K562 (cell line): ENCODE results near the gene HMCN1. TPM values are rescaled to one million over a fixed set of nuclear protein-coding genes. Genes with fewer than 3 reads are reported as not detected.

ENCODE experiments used
- ARHGAP35 ChIP-seq: fragments of 450-650 bp; IDR thresholded peaks from 2 replicates; pipeline ENCODE4 v1.6.1; 2018; ENCODE audit not compliant: partially characterized antibody
- DIDO1 ChIP-seq: fragments of 450-650 bp; IDR thresholded peaks from 2 replicates; pipeline ENCODE4 v1.6.1; 2016; ENCODE audit warnings: low read depth, missing biosample characterization, missing genetic modification characterization
- EP300 ChIP-seq: IDR thresholded peaks from 2 replicates; pipeline ENCODE4 v1.6.1; 2012; ENCODE audit warnings: low read length, improper control_type of control experiment
- FOXA3 ChIP-seq, 2 experiments: fragments of 450-650 bp in 1 of 2; sonication (generic) in 1 of 2; formaldehyde crosslinking; IDR thresholded peaks in 1 of 2; conservative IDR thresholded peaks in 1 of 2; 2 replicates each; pipeline versions ENCODE4 v1.4.0 to v1.8.0; 2020 to 2022; ENCODE audit warnings: mild to moderate bottlenecking in 2 of 2, missing genetic modification reagents in 1 of 2
- GATAD2A ChIP-seq: fragments of 450-650 bp; IDR thresholded peaks from 2 replicates; pipeline ENCODE4 v1.6.1; 2017
- GTF2E2 ChIP-seq: fragments of 200-800 bp; sonication (Bioruptor generic); IDR thresholded peaks from 2 replicates; pipeline ENCODE4 v1.6.1; 2016; ENCODE audit warnings: missing genetic modification characterization, missing compliant biosample characterization
- HDAC3 ChIP-seq: fragments of 450-650 bp; IDR thresholded peaks from 2 replicates; pipeline ENCODE4 v1.6.1; 2018; ENCODE audit warnings: borderline replicate concordance, mild to moderate bottlenecking, moderate library complexity; ENCODE audit not compliant: partially characterized antibody
- L3MBTL2 ChIP-seq: fragments of 450-650 bp; IDR thresholded peaks from 2 replicates; pipeline ENCODE4 v1.6.1; 2016; ENCODE audit warnings: mild to moderate bottlenecking, moderate library complexity
- NELFE ChIP-seq: IDR thresholded peaks from 2 replicates; pipeline ENCODE4 v1.6.1; 2011; ENCODE audit warnings: mild to moderate bottlenecking; ENCODE audit not compliant: insufficient read depth, insufficient read length
- POLR2A ChIP-seq: fragments of 450-650 bp; conservative IDR thresholded peaks from 2 replicates; pipeline ENCODE4 v1.6.1; 2016
- POLR2AphosphoS2 ChIP-seq: IDR thresholded peaks from 2 replicates; pipeline ENCODE4 v1.6.1; 2012; ENCODE audit warnings: low read length, improper control_type of control experiment
- RBM14 ChIP-seq: fragments of 200-400 bp; formaldehyde crosslinking; IDR thresholded peaks from 2 replicates; pipeline ENCODE4 v1.6.1; 2018; ENCODE audit warnings: low read depth, mild to moderate bottlenecking, low read length, moderate library complexity, borderline replicate concordance; ENCODE audit not compliant: insufficient read depth
- RBM25 ChIP-seq: fragments of 200-400 bp; formaldehyde crosslinking; IDR thresholded peaks from 2 replicates; pipeline ENCODE4 v1.6.1; 2018; ENCODE audit warnings: low read length, low read depth, moderate library complexity; ENCODE audit not compliant: severe bottlenecking
- SMAD1 ChIP-seq: fragments of 150-350 bp; IDR thresholded peaks from 2 replicates; pipeline ENCODE4 v1.6.1; 2014; ENCODE audit warnings: low read length, low read depth; ENCODE audit not compliant: partially characterized antibody
- U2AF1 ChIP-seq: fragments of 200-400 bp; formaldehyde crosslinking; optimal IDR thresholded peaks from 2 replicates; pipeline ENCODE3; 2017; ENCODE audit warnings: mild to moderate bottlenecking, low read depth, low read length, moderate library complexity
- polyA plus RNA-seq, 8 experiments: library from polyadenylated mRNA; depleted of rRNA in 4 of 8; stranded (reverse) in 5 of 8; unstranded in 3 of 8; fragments of >200 nt; fragmentation: Nextera tagmentation in 2 of 8; fragmentation: Illumina TruSeq in 1 of 8; extraction: Ambion mirVana in 2 of 8; extraction: Trizol in 1 of 8; gene quantifications; 2 replicates each; pipeline versions ENCODE4 v1.2.1 to v1.2.3, GENCODE V29; 2011 to 2014; ENCODE audit warnings: inconsistent platforms in 1 of 8, missing spikeins in 1 of 8
- total RNA-seq, 7 experiments: library from RNA; depleted of rRNA in 6 of 7; stranded (reverse); fragments of >200 nt in 6 of 7; fragmentation: Illumina TruSeq in 2 of 7; extraction: Trizol in 2 of 7; gene quantifications; 2 replicates each; pipeline versions ENCODE4 v1.2.1 to v1.2.3, GENCODE V29; 2011 to 2021; ENCODE audit warnings: low replicate concordance in 1 of 7
- TF ChIP-seq, protein P1 (sequence below): sonication (generic); formaldehyde crosslinking; IDR thresholded peaks from 2 replicates; pipeline ENCODE4 v1.8.0; 2022; ENCODE audit warnings: mild to moderate bottlenecking, missing genetic modification reagents
- TF ChIP-seq, protein P2 (sequence below): fragments of 250-450 bp; sonication (Bioruptor Pico); IDR thresholded peaks from 2 replicates; pipeline ENCODE4 v1.4.0; 2020; ENCODE audit warnings: mild to moderate bottlenecking, moderate library complexity
- TF ChIP-seq, protein P3 (sequence below): sonication (generic); formaldehyde crosslinking; IDR thresholded peaks from 2 replicates; pipeline ENCODE4 v1.8.1; 2023; ENCODE audit warnings: mild to moderate bottlenecking, missing genetic modification reagents

HMCN1 gene
- total and polyA plus RNA-seq, 9 of the 15 experiments (the other 6 are each of a cell fraction or from before 2014, with no cell fraction given), result 0.07 to 0.36 (median 0.21) TPM

DNA sequence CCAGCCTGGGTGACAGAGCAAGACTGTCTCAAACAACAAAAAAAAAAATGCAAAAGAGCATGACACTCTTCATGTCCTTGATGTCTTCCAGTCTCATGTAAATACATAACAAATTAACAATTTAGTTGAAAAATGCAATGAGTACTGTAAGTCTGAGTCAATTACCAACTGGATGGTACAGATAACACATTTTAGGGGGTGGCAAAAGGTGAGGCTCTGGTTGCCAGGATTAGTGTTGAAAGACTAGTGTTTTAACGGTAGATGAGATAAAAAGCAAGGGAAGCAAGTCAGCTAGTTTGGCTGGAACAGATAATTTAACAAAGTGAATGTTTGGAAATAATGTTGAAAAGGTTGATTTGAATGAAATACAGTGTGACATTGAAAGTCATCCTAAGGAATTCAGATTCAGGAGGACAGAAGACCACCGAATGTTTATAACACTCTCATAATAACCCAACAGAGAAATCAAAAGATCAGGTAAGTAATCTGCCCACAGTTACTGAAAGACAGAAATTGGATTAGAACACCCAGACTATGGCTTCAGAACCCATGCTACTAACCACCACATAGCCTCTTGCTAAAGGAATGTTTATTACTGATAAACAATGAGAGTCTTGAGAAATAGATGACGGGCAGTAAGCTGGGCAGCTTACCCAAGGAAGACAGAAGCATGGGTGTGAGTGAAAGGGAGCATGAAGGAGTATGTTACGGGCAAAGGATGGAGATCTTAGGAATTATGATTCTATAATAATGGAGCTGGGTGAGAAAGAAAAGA lies 312.4 kb downstream of the HMCN1 start (continued):
- TF ChIP-seq, protein P1, sequence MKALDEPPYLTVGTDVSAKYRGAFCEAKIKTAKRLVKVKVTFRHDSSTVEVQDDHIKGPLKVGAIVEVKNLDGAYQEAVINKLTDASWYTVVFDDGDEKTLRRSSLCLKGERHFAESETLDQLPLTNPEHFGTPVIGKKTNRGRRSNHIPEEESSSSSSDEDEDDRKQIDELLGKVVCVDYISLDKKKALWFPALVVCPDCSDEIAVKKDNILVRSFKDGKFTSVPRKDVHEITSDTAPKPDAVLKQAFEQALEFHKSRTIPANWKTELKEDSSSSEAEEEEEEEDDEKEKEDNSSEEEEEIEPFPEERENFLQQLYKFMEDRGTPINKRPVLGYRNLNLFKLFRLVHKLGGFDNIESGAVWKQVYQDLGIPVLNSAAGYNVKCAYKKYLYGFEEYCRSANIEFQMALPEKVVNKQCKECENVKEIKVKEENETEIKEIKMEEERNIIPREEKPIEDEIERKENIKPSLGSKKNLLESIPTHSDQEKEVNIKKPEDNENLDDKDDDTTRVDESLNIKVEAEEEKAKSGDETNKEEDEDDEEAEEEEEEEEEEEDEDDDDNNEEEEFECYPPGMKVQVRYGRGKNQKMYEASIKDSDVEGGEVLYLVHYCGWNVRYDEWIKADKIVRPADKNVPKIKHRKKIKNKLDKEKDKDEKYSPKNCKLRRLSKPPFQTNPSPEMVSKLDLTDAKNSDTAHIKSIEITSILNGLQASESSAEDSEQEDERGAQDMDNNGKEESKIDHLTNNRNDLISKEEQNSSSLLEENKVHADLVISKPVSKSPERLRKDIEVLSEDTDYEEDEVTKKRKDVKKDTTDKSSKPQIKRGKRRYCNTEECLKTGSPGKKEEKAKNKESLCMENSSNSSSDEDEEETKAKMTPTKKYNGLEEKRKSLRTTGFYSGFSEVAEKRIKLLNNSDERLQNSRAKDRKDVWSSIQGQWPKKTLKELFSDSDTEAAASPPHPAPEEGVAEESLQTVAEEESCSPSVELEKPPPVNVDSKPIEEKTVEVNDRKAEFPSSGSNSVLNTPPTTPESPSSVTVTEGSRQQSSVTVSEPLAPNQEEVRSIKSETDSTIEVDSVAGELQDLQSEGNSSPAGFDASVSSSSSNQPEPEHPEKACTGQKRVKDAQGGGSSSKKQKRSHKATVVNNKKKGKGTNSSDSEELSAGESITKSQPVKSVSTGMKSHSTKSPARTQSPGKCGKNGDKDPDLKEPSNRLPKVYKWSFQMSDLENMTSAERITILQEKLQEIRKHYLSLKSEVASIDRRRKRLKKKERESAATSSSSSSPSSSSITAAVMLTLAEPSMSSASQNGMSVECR, result no peak
- TF ChIP-seq RBM14, result no peak
- TF ChIP-seq POLR2AphosphoS2, result no peak
- TF ChIP-seq L3MBTL2, result 0 out of 2 replicates have a peak, but pooled peaks have one; percentile 8
- TF ChIP-seq HDAC3, result peak; percentile 48
- no peak for TF ChIP-seq NELFE
- no peak for TF ChIP-seq SMAD1
- TF ChIP-seq, protein P2, sequence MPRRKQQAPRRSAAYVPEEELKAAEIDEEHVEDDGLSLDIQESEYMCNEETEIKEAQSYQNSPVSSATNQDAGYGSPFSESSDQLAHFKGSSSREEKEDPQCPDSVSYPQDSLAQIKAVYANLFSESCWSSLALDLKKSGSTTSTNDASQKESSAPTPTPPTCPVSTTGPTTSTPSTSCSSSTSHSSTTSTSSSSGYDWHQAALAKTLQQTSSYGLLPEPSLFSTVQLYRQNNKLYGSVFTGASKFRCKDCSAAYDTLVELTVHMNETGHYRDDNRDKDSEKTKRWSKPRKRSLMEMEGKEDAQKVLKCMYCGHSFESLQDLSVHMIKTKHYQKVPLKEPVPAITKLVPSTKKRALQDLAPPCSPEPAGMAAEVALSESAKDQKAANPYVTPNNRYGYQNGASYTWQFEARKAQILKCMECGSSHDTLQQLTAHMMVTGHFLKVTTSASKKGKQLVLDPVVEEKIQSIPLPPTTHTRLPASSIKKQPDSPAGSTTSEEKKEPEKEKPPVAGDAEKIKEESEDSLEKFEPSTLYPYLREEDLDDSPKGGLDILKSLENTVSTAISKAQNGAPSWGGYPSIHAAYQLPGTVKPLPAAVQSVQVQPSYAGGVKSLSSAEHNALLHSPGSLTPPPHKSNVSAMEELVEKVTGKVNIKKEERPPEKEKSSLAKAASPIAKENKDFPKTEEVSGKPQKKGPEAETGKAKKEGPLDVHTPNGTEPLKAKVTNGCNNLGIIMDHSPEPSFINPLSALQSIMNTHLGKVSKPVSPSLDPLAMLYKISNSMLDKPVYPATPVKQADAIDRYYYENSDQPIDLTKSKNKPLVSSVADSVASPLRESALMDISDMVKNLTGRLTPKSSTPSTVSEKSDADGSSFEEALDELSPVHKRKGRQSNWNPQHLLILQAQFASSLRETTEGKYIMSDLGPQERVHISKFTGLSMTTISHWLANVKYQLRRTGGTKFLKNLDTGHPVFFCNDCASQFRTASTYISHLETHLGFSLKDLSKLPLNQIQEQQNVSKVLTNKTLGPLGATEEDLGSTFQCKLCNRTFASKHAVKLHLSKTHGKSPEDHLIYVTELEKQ (CRISPR knock-in tag), result no peak
- no peak for TF ChIP-seq DIDO1 (tag)
- TF ChIP-seq RBM25, result no peak
- TF ChIP-seq ARHGAP35, result no peak
- no peak for TF ChIP-seq FOXA3 (CRISPR knock-in tag; conservative IDR thresholded peaks at IDR 0.05 in 1 of 2, IDR thresholded peaks at IDR 0.05 in 1 of 2)
- TF ChIP-seq POLR2A, result no peak
- peak; percentile 92 for TF ChIP-seq EP300
- TF ChIP-seq, protein P3, sequence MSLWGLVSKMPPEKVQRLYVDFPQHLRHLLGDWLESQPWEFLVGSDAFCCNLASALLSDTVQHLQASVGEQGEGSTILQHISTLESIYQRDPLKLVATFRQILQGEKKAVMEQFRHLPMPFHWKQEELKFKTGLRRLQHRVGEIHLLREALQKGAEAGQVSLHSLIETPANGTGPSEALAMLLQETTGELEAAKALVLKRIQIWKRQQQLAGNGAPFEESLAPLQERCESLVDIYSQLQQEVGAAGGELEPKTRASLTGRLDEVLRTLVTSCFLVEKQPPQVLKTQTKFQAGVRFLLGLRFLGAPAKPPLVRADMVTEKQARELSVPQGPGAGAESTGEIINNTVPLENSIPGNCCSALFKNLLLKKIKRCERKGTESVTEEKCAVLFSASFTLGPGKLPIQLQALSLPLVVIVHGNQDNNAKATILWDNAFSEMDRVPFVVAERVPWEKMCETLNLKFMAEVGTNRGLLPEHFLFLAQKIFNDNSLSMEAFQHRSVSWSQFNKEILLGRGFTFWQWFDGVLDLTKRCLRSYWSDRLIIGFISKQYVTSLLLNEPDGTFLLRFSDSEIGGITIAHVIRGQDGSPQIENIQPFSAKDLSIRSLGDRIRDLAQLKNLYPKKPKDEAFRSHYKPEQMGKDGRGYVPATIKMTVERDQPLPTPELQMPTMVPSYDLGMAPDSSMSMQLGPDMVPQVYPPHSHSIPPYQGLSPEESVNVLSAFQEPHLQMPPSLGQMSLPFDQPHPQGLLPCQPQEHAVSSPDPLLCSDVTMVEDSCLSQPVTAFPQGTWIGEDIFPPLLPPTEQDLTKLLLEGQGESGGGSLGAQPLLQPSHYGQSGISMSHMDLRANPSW (CRISPR knock-in tag), result no peak
- peak; percentile 13; the same call in 1 of the 2 replicates for TF ChIP-seq GATAD2A
- no peak for TF ChIP-seq U2AF1
- no peak for TF ChIP-seq GTF2E2
